H9 (cell line): ENCODE results near the gene NR0B2. TPM values are rescaled to one million over a fixed set of nuclear protein-coding genes. Genes with fewer than 3 reads are reported as not detected.

Source experiments
- DNase-seq: peaks from one replicate; pipeline ENCODE4 v3.0.0-alpha.2; 2017
- H2AFZ ChIP-seq: one replicate; pipeline ENCODE4 v1.6.1; 2013; ENCODE audit warnings: mild to moderate bottlenecking, low read length, control low read depth, moderate library complexity
- H2AK5ac ChIP-seq: 2 replicates; pipeline ENCODE4 v1.6.1; 2013; ENCODE audit warnings: low read length, control low read depth, mixed read lengths; ENCODE audit not compliant: insufficient read length
- H2BK120ac ChIP-seq: one replicate; pipeline ENCODE4 v1.6.1; 2013; ENCODE audit warnings: low read depth, mild to moderate bottlenecking, low read length, control low read depth, inconsistent platforms; ENCODE audit not compliant: poor library complexity, severe bottlenecking
- H2BK12ac ChIP-seq: 2 replicates; pipeline ENCODE4 v1.6.1; 2013; ENCODE audit warnings: low read length, control low read depth, mixed read lengths, low read depth; ENCODE audit not compliant: insufficient read length
- H2BK15ac ChIP-seq: 2 replicates; pipeline ENCODE4 v1.6.1; 2013; ENCODE audit warnings: low read depth, low read length, control low read depth
- H2BK20ac ChIP-seq: one replicate; pipeline ENCODE4 v1.6.1; 2013; ENCODE audit warnings: low read depth, mild to moderate bottlenecking, low read length, control low read depth, inconsistent platforms; ENCODE audit not compliant: poor library complexity, severe bottlenecking
- H2BK5ac ChIP-seq: 2 replicates; pipeline ENCODE4 v1.6.1; 2013; ENCODE audit warnings: low read length, control low read depth, mixed read lengths; ENCODE audit not compliant: insufficient read length
- H3K14ac ChIP-seq: 2 replicates; pipeline ENCODE4 v1.6.1; 2013; ENCODE audit warnings: low read length, control low read depth; ENCODE audit not compliant: insufficient read depth
- H3K18ac ChIP-seq: 2 replicates; pipeline ENCODE4 v1.6.1; 2013; ENCODE audit warnings: low read depth, mild to moderate bottlenecking, mixed read lengths, low read length, control low read depth; ENCODE audit not compliant: insufficient read length
- H3K23ac ChIP-seq: 2 replicates; pipeline ENCODE4 v1.6.1; 2013; ENCODE audit warnings: low read length, control low read depth, mixed read lengths, low read depth; ENCODE audit not compliant: insufficient read length
- H3K23me2 ChIP-seq: 2 replicates; pipeline ENCODE4 v1.6.1; 2013; ENCODE audit warnings: low read depth, mild to moderate bottlenecking, mixed read lengths, low read length, control low read depth; ENCODE audit not compliant: insufficient read length, poor library complexity, severe bottlenecking
- H3K27ac ChIP-seq: 2 replicates; pipeline ENCODE4 v1.5.1; 2013; ENCODE audit warnings: low read length, control low read depth, mixed read lengths, low read depth; ENCODE audit not compliant: insufficient read length
- H3K27me3 ChIP-seq: 2 replicates; pipeline ENCODE4 v1.6.1; 2013; ENCODE audit warnings: low read length, control low read depth, inconsistent platforms; ENCODE audit not compliant: insufficient read depth
- H3K4ac ChIP-seq: 2 replicates; pipeline ENCODE4 v1.6.1; 2013; ENCODE audit warnings: low read depth, mild to moderate bottlenecking, control low read depth, inconsistent platforms, low read length, moderate library complexity
- H3K4me1 ChIP-seq: 2 replicates; pipeline ENCODE4 v1.6.1; 2013; ENCODE audit warnings: low read length, control low read depth, inconsistent platforms; ENCODE audit not compliant: insufficient read depth
- H3K4me2 ChIP-seq: 2 replicates; pipeline ENCODE4 v1.6.1; 2013; ENCODE audit warnings: low read length, control low read depth, mixed read lengths; ENCODE audit not compliant: insufficient read length, insufficient read depth
- H3K56ac ChIP-seq: 2 replicates; pipeline ENCODE4 v1.6.1; 2013; ENCODE audit warnings: low read depth, mild to moderate bottlenecking, mixed read lengths, low read length, control low read depth; ENCODE audit not compliant: insufficient read length
- H3K79me1 ChIP-seq: 2 replicates; pipeline ENCODE4 v1.6.1; 2013; ENCODE audit warnings: low read depth, mild to moderate bottlenecking, moderate library complexity, low read length, control low read depth, inconsistent platforms; ENCODE audit not compliant: insufficient read depth, poor library complexity, severe bottlenecking
- H3K79me2 ChIP-seq: 2 replicates; pipeline ENCODE4 v1.6.1; 2013; ENCODE audit warnings: low read length, control low read depth, inconsistent platforms; ENCODE audit not compliant: insufficient read depth
- H3K9ac ChIP-seq: 2 replicates; pipeline ENCODE4 v1.6.1; 2013; ENCODE audit warnings: low read length, control low read depth, mixed read lengths; ENCODE audit not compliant: insufficient read length; ENCODE audit errors: extremely low read depth
- H3K9me3 ChIP-seq: one replicate; pipeline ENCODE4 v1.6.1; 2013; ENCODE audit warnings: low read depth, low read length, inconsistent platforms; ENCODE audit not compliant: control insufficient read depth
- H3T11ph ChIP-seq: one replicate; pipeline ENCODE4 v1.6.1; 2013; ENCODE audit warnings: mild to moderate bottlenecking, low read length, control low read depth, inconsistent platforms
- H4K20me1 ChIP-seq: one replicate; pipeline ENCODE4 v1.6.1; 2013; ENCODE audit not compliant: control insufficient read depth, insufficient read length, insufficient read depth
- H4K5ac ChIP-seq: 2 replicates; pipeline ENCODE4 v1.6.1; 2013; ENCODE audit warnings: low read depth, mild to moderate bottlenecking, mixed read lengths, low read length, control low read depth; ENCODE audit not compliant: insufficient read length
- H4K8ac ChIP-seq: replicated peaks from 2 replicates; pipeline ENCODE4 v1.6.1; 2013; ENCODE audit warnings: low read length, control low read depth, mixed read lengths, low read depth; ENCODE audit not compliant: insufficient read length
- H4K91ac ChIP-seq: 2 replicates; pipeline ENCODE4 v1.6.1; 2013; ENCODE audit warnings: low read depth, mild to moderate bottlenecking, moderate library complexity, mixed read lengths, low read length, control low read depth; ENCODE audit not compliant: insufficient read length
- H3K27ac Mint-ChIP-seq, 3 experiments: 2 replicates in 2 of 3; 3 replicates in 1 of 3; pipeline ENCODE4 v1.8.0; 2020 to 2021; ENCODE audit warnings: mixed read lengths in 3 of 3, mild to moderate bottlenecking in 1 of 3, moderate library complexity in 1 of 3
- H3K27me3 Mint-ChIP-seq: 2 replicates; pipeline ENCODE4 v1.8.0; 2021; ENCODE audit warnings: low read depth, mild to moderate bottlenecking, moderate library complexity, mixed read lengths
- H3K36me3 Mint-ChIP-seq, 3 experiments: 2 replicates in 2 of 3; 3 replicates in 1 of 3; pipeline ENCODE4 v1.8.0; 2020 to 2021; ENCODE audit warnings: low read depth in 3 of 3, mixed read lengths in 3 of 3; ENCODE audit not compliant: insufficient read depth in 1 of 3
- H3K4me1 Mint-ChIP-seq, 2 experiments: 2 replicates each; pipeline ENCODE4 v1.8.0; 2020; ENCODE audit warnings: mixed read lengths in 2 of 2
- H3K4me3 Mint-ChIP-seq, 2 experiments: 2 replicates in 1 of 2; 3 replicates in 1 of 2; pipeline ENCODE4 v1.8.0; 2020 to 2021; ENCODE audit warnings: mild to moderate bottlenecking in 2 of 2, mixed read lengths in 2 of 2, moderate library complexity in 1 of 2
- H3K9me3 Mint-ChIP-seq, 2 experiments: 2 replicates in 1 of 2; 3 replicates in 1 of 2; pipeline ENCODE4 v1.8.0; 2020; ENCODE audit warnings: mild to moderate bottlenecking in 2 of 2, mixed read lengths in 2 of 2, moderate library complexity in 1 of 2
- WGBS: extraction: QIAGEN DNeasy Blood & Tissue Kit; methylation state at CpG from one replicate; pipeline ENCODE4 v1.1.7; 2013; ENCODE audit warnings: missing lambda C conversion rate, low lambda C conversion rate, mixed read lengths; ENCODE audit not compliant: insufficient read length; ENCODE audit errors: extremely low coverage; 5-methylcytosine and 5-hydroxymethylcytosine counted together
- total RNA-seq: library from RNA; stranded (reverse); gene quantifications from 2 replicates; pipeline ENCODE4 v1.2.1, GENCODE V29; 2021
- TF ChIP-seq, protein P1 (sequence below): fragments of 200-600 bp; sonication (generic); conservative IDR thresholded peaks from 3 replicates; pipeline ENCODE4 v1.8.0; 2021; ENCODE audit warnings: antibody characterized with exemption, mild to moderate bottlenecking

NR0B2 gene
- total RNA-seq, 1 experiment from 2014 or later: not detected

DNA sequence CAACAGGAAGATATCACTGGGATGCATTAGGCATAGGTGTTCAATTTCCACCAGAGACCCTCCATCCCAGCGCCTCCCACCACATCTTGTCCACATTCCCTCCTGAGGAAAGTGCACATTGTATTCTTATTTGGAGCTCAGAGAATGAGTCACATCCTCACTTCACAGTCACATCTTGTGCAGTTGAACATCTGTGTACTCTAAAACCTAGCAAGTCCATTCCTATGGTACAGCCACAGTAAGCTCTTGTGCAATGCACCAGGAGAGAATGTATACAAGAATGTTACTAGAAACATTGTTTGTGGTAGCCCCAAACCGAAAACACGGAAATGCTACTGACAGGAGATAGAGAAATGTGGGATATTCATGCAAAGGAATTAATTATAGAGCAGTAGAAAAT lies 48.1 kb upstream of the NR0B2 start:
- peaks cover 5% of the 10 kb centered on the region; the same call in 1 of the 2 replicates for H3K4me1 ChIP-seq
- no peak overlapping the region for H2AFZ ChIP-seq
- no peak overlapping the region for H2BK15ac ChIP-seq
- no peak overlapping the region for H3T11ph ChIP-seq
- no peak overlapping the region for H3K56ac ChIP-seq
- H3K23me2 ChIP-seq: peaks cover 12% of the 10 kb centered on the region
- Mint-ChIP-seq H3K27me3 (no peaks in the 10 kb centered on the region; the same call in none of the 2 replicates), H3K9me3 (no peaks in the 10 kb centered on the region; a peak in 1 of 5 replicates), H3K4me3 (no peak overlapping the region; a peak in 1 of 5 replicates), H3K36me3 (peaks cover 0 to 4% (median 3%) of the 10 kb centered on the region in 3 experiments; a peak in 2 of 7 replicates), H3K4me1 (peaks cover 15 to 19% of the 10 kb centered on the region in 2 experiments), H3K27ac (no peak overlapping the region)
- no peaks in the 10 kb centered on the region for H3K27me3 ChIP-seq
- peaks cover 2% of the 10 kb centered on the region; the same call in 1 of the 2 replicates for H3K79me2 ChIP-seq
- H4K20me1 ChIP-seq: no peaks in the 10 kb centered on the region
- no peak overlapping the region for H2BK20ac ChIP-seq
- no peak overlapping the region for H3K27ac ChIP-seq
- H3K14ac ChIP-seq: no peak overlapping the region
- no peak for DNase-seq
- H3K9me3 ChIP-seq: no peaks in the 10 kb centered on the region
- H2BK120ac ChIP-seq: no peak overlapping the region
- H2BK12ac ChIP-seq: no peak overlapping the region
- no peak overlapping the region for H3K18ac ChIP-seq
- peaks cover 6% of the 10 kb centered on the region for H3K79me1 ChIP-seq
- H3K9ac ChIP-seq: no peak overlapping the region
- no peak overlapping the region for H4K5ac ChIP-seq
- WGBS: no CpG with 5 or more reads among the region's 3 CpGs
- no peak overlapping the region for H2AK5ac ChIP-seq
- H2BK5ac ChIP-seq: no peak overlapping the region
- H3K4me2 ChIP-seq: no peak overlapping the region
- H4K91ac ChIP-seq: no peak overlapping the region
- no peak overlapping the region for H3K23ac ChIP-seq
- H3K4ac ChIP-seq: no peak overlapping the region
- TF ChIP-seq, protein P1, sequence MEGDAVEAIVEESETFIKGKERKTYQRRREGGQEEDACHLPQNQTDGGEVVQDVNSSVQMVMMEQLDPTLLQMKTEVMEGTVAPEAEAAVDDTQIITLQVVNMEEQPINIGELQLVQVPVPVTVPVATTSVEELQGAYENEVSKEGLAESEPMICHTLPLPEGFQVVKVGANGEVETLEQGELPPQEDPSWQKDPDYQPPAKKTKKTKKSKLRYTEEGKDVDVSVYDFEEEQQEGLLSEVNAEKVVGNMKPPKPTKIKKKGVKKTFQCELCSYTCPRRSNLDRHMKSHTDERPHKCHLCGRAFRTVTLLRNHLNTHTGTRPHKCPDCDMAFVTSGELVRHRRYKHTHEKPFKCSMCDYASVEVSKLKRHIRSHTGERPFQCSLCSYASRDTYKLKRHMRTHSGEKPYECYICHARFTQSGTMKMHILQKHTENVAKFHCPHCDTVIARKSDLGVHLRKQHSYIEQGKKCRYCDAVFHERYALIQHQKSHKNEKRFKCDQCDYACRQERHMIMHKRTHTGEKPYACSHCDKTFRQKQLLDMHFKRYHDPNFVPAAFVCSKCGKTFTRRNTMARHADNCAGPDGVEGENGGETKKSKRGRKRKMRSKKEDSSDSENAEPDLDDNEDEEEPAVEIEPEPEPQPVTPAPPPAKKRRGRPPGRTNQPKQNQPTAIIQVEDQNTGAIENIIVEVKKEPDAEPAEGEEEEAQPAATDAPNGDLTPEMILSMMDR: no peak
- no peak overlapping the region for H4K8ac ChIP-seq
